H9 (cell line): ENCODE data around the gene TEK. TPM values are rescaled to one million over a fixed set of nuclear protein-coding genes. Genes with fewer than 3 reads are reported as not detected.

Source experiments
- DNase-seq: peaks from one replicate; pipeline ENCODE4 v3.0.0-alpha.2; 2017
- H2AFZ ChIP-seq: one replicate; pipeline ENCODE4 v1.6.1; 2013; ENCODE audit warnings: mild to moderate bottlenecking, low read length, control low read depth, moderate library complexity
- H2AK5ac ChIP-seq: 2 replicates; pipeline ENCODE4 v1.6.1; 2013; ENCODE audit warnings: low read length, control low read depth, mixed read lengths; ENCODE audit not compliant: insufficient read length
- H2BK120ac ChIP-seq: one replicate; pipeline ENCODE4 v1.6.1; 2013; ENCODE audit warnings: low read depth, mild to moderate bottlenecking, low read length, control low read depth, inconsistent platforms; ENCODE audit not compliant: poor library complexity, severe bottlenecking
- H2BK12ac ChIP-seq: 2 replicates; pipeline ENCODE4 v1.6.1; 2013; ENCODE audit warnings: low read length, control low read depth, mixed read lengths, low read depth; ENCODE audit not compliant: insufficient read length
- H2BK15ac ChIP-seq: 2 replicates; pipeline ENCODE4 v1.6.1; 2013; ENCODE audit warnings: low read depth, low read length, control low read depth
- H2BK20ac ChIP-seq: one replicate; pipeline ENCODE4 v1.6.1; 2013; ENCODE audit warnings: low read depth, mild to moderate bottlenecking, low read length, control low read depth, inconsistent platforms; ENCODE audit not compliant: poor library complexity, severe bottlenecking
- H2BK5ac ChIP-seq: 2 replicates; pipeline ENCODE4 v1.6.1; 2013; ENCODE audit warnings: low read length, control low read depth, mixed read lengths; ENCODE audit not compliant: insufficient read length
- H3K14ac ChIP-seq: 2 replicates; pipeline ENCODE4 v1.6.1; 2013; ENCODE audit warnings: low read length, control low read depth; ENCODE audit not compliant: insufficient read depth
- H3K18ac ChIP-seq: 2 replicates; pipeline ENCODE4 v1.6.1; 2013; ENCODE audit warnings: low read depth, mild to moderate bottlenecking, mixed read lengths, low read length, control low read depth; ENCODE audit not compliant: insufficient read length
- H3K23ac ChIP-seq: 2 replicates; pipeline ENCODE4 v1.6.1; 2013; ENCODE audit warnings: low read length, control low read depth, mixed read lengths, low read depth; ENCODE audit not compliant: insufficient read length
- H3K23me2 ChIP-seq: 2 replicates; pipeline ENCODE4 v1.6.1; 2013; ENCODE audit warnings: low read depth, mild to moderate bottlenecking, mixed read lengths, low read length, control low read depth; ENCODE audit not compliant: insufficient read length, poor library complexity, severe bottlenecking
- H3K27ac ChIP-seq: 2 replicates; pipeline ENCODE4 v1.5.1; 2013; ENCODE audit warnings: low read length, control low read depth, mixed read lengths, low read depth; ENCODE audit not compliant: insufficient read length
- H3K27me3 ChIP-seq: 2 replicates; pipeline ENCODE4 v1.6.1; 2013; ENCODE audit warnings: low read length, control low read depth, inconsistent platforms; ENCODE audit not compliant: insufficient read depth
- H3K4ac ChIP-seq: 2 replicates; pipeline ENCODE4 v1.6.1; 2013; ENCODE audit warnings: low read depth, mild to moderate bottlenecking, control low read depth, inconsistent platforms, low read length, moderate library complexity
- H3K4me1 ChIP-seq: 2 replicates; pipeline ENCODE4 v1.6.1; 2013; ENCODE audit warnings: low read length, control low read depth, inconsistent platforms; ENCODE audit not compliant: insufficient read depth
- H3K4me2 ChIP-seq: 2 replicates; pipeline ENCODE4 v1.6.1; 2013; ENCODE audit warnings: low read length, control low read depth, mixed read lengths; ENCODE audit not compliant: insufficient read length, insufficient read depth
- H3K56ac ChIP-seq: 2 replicates; pipeline ENCODE4 v1.6.1; 2013; ENCODE audit warnings: low read depth, mild to moderate bottlenecking, mixed read lengths, low read length, control low read depth; ENCODE audit not compliant: insufficient read length
- H3K79me1 ChIP-seq: 2 replicates; pipeline ENCODE4 v1.6.1; 2013; ENCODE audit warnings: low read depth, mild to moderate bottlenecking, moderate library complexity, low read length, control low read depth, inconsistent platforms; ENCODE audit not compliant: insufficient read depth, poor library complexity, severe bottlenecking
- H3K79me2 ChIP-seq: 2 replicates; pipeline ENCODE4 v1.6.1; 2013; ENCODE audit warnings: low read length, control low read depth, inconsistent platforms; ENCODE audit not compliant: insufficient read depth
- H3K9ac ChIP-seq: 2 replicates; pipeline ENCODE4 v1.6.1; 2013; ENCODE audit warnings: low read length, control low read depth, mixed read lengths; ENCODE audit not compliant: insufficient read length; ENCODE audit errors: extremely low read depth
- H3K9me3 ChIP-seq: one replicate; pipeline ENCODE4 v1.6.1; 2013; ENCODE audit warnings: low read depth, low read length, inconsistent platforms; ENCODE audit not compliant: control insufficient read depth
- H3T11ph ChIP-seq: one replicate; pipeline ENCODE4 v1.6.1; 2013; ENCODE audit warnings: mild to moderate bottlenecking, low read length, control low read depth, inconsistent platforms
- H4K20me1 ChIP-seq: one replicate; pipeline ENCODE4 v1.6.1; 2013; ENCODE audit not compliant: control insufficient read depth, insufficient read length, insufficient read depth
- H4K5ac ChIP-seq: 2 replicates; pipeline ENCODE4 v1.6.1; 2013; ENCODE audit warnings: low read depth, mild to moderate bottlenecking, mixed read lengths, low read length, control low read depth; ENCODE audit not compliant: insufficient read length
- H4K8ac ChIP-seq: replicated peaks from 2 replicates; pipeline ENCODE4 v1.6.1; 2013; ENCODE audit warnings: low read length, control low read depth, mixed read lengths, low read depth; ENCODE audit not compliant: insufficient read length
- H4K91ac ChIP-seq: 2 replicates; pipeline ENCODE4 v1.6.1; 2013; ENCODE audit warnings: low read depth, mild to moderate bottlenecking, moderate library complexity, mixed read lengths, low read length, control low read depth; ENCODE audit not compliant: insufficient read length
- H3K27ac Mint-ChIP-seq, 3 experiments: 2 replicates in 2 of 3; 3 replicates in 1 of 3; pipeline ENCODE4 v1.8.0; 2020 to 2021; ENCODE audit warnings: mixed read lengths in 3 of 3, mild to moderate bottlenecking in 1 of 3, moderate library complexity in 1 of 3
- H3K27me3 Mint-ChIP-seq: 2 replicates; pipeline ENCODE4 v1.8.0; 2021; ENCODE audit warnings: low read depth, mild to moderate bottlenecking, moderate library complexity, mixed read lengths
- H3K36me3 Mint-ChIP-seq, 3 experiments: 2 replicates in 2 of 3; 3 replicates in 1 of 3; pipeline ENCODE4 v1.8.0; 2020 to 2021; ENCODE audit warnings: low read depth in 3 of 3, mixed read lengths in 3 of 3; ENCODE audit not compliant: insufficient read depth in 1 of 3
- H3K4me1 Mint-ChIP-seq, 2 experiments: 2 replicates each; pipeline ENCODE4 v1.8.0; 2020; ENCODE audit warnings: mixed read lengths in 2 of 2
- H3K4me3 Mint-ChIP-seq, 2 experiments: 2 replicates in 1 of 2; 3 replicates in 1 of 2; pipeline ENCODE4 v1.8.0; 2020 to 2021; ENCODE audit warnings: mild to moderate bottlenecking in 2 of 2, mixed read lengths in 2 of 2, moderate library complexity in 1 of 2
- H3K9me3 Mint-ChIP-seq, 2 experiments: 2 replicates in 1 of 2; 3 replicates in 1 of 2; pipeline ENCODE4 v1.8.0; 2020; ENCODE audit warnings: mild to moderate bottlenecking in 2 of 2, mixed read lengths in 2 of 2, moderate library complexity in 1 of 2
- CTCF ChIP-seq: fragments of 200-600 bp; sonication (generic); conservative IDR thresholded peaks from 3 replicates; pipeline ENCODE4 v1.8.0; 2021; ENCODE audit warnings: antibody characterized with exemption, mild to moderate bottlenecking
- WGBS: extraction: QIAGEN DNeasy Blood & Tissue Kit; methylation state at CpG from one replicate; pipeline ENCODE4 v1.1.7; 2013; ENCODE audit warnings: missing lambda C conversion rate, low lambda C conversion rate, mixed read lengths; ENCODE audit not compliant: insufficient read length; ENCODE audit errors: extremely low coverage; 5-methylcytosine and 5-hydroxymethylcytosine counted together
- total RNA-seq: library from RNA; stranded (reverse); gene quantifications from 2 replicates; pipeline ENCODE4 v1.2.1, GENCODE V29; 2021

Gene TEK
- total RNA-seq, 1 experiment from 2014 or later: 1.8 TPM

- H3K4me3 Mint-ChIP-seq: no peak overlapping the region
- no CpG with 5 or more reads among the region's 3 CpGs for WGBS
- Histone ChIP-seq H3K4me1 (peaks cover 2% of the 10 kb centered on the region; the same call in 1 of the 2 replicates), H3K23me2 (no peaks in the 10 kb centered on the region), H2BK12ac (no peak overlapping the region), H2BK120ac (no peak overlapping the region), H3K9me3 (no peaks in the 10 kb centered on the region), H2BK20ac (no peak overlapping the region), H3K9ac (no peak overlapping the region), H3K56ac (no peak overlapping the region), H3K4me2 (no peak overlapping the region), H3T11ph (no peak overlapping the region), H3K27me3 (no peaks in the 10 kb centered on the region), H4K5ac (no peak overlapping the region), H3K4ac (no peak overlapping the region), H4K8ac (no peak overlapping the region), H2BK15ac (no peak overlapping the region), H2AFZ (no peak overlapping the region), H3K79me1 (no peaks in the 10 kb centered on the region), H4K91ac (no peak overlapping the region), H3K23ac (no peak overlapping the region), H4K20me1 (no peaks in the 10 kb centered on the region), H2BK5ac (no peak overlapping the region), H3K18ac (no peak overlapping the region), H3K79me2 (no peaks in the 10 kb centered on the region), H3K14ac (no peak overlapping the region), H3K27ac (no peak overlapping the region), H2AK5ac (no peak overlapping the region)
- no peaks in the 10 kb centered on the region for H3K9me3 Mint-ChIP-seq
- TF ChIP-seq CTCF: no peak
- peaks cover 11 to 13% of the 10 kb centered on the region in 2 experiments; a peak in 3 of 4 replicates for H3K4me1 Mint-ChIP-seq
- no peaks in the 10 kb centered on the region for H3K27me3 Mint-ChIP-seq
- no peak for DNase-seq
- peaks cover 0 to 6% (median 0%) of the 10 kb centered on the region in 3 experiments; a peak in 2 of 7 replicates for H3K36me3 Mint-ChIP-seq
- H3K27ac Mint-ChIP-seq: no peak overlapping the region
These were observed 59.9 kb downstream of the TEK start for GRCh38 chr9:27168951-27169350.
